Fibroblast of lung (primary cell): Measurements from ENCODE around the gene DIS3L2.

Experiments used
- EZH2 ChIP-seq: IDR thresholded peaks from 2 replicates; pipeline ENCODE4 v1.5.1; 2012; ENCODE audit warnings: low read length, control low read depth, mild to moderate bottlenecking; ENCODE audit errors: missing control alignments
- TF ChIP-seq, protein P1 (sequence below), 2 donors: IDR thresholded peaks in 1 of 2; conservative IDR thresholded peaks in 1 of 2; 1 replicate in 1 of 2; 2 replicates in 1 of 2; pipeline ENCODE4 v1.5.1; 2011 to 2012; ENCODE audit warnings: low read length in 2 of 2, control low read depth in 1 of 2, inconsistent platforms in 1 of 2, low read depth in 1 of 2, mild to moderate bottlenecking in 1 of 2

DNA sequence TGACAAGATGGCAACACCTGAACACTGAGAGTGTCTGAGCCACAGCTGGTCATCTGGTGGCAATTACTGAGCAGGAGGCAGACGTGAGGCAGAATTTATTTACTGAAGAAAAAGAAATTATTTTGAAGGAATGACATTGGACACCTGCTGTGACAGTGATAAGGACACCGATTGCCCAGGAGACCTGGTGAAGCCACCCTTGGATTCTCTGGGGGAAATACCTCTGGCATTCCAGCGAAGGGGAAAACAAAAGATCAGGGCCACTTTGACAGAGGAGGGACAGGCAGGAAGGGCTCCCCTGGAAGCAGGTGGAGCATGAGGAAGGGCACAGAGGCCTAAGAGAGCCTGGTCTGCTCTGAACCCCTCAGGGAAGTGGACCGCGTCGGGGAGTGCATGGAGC, 331.7 kb downstream of the DIS3L2 start:
- TF ChIP-seq, protein P1, sequence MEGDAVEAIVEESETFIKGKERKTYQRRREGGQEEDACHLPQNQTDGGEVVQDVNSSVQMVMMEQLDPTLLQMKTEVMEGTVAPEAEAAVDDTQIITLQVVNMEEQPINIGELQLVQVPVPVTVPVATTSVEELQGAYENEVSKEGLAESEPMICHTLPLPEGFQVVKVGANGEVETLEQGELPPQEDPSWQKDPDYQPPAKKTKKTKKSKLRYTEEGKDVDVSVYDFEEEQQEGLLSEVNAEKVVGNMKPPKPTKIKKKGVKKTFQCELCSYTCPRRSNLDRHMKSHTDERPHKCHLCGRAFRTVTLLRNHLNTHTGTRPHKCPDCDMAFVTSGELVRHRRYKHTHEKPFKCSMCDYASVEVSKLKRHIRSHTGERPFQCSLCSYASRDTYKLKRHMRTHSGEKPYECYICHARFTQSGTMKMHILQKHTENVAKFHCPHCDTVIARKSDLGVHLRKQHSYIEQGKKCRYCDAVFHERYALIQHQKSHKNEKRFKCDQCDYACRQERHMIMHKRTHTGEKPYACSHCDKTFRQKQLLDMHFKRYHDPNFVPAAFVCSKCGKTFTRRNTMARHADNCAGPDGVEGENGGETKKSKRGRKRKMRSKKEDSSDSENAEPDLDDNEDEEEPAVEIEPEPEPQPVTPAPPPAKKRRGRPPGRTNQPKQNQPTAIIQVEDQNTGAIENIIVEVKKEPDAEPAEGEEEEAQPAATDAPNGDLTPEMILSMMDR (conservative IDR thresholded peaks at IDR 0.05 in 1 of 2, IDR thresholded peaks at IDR 0.05 in 1 of 2; ENCODE audit: low read depth in 1 of 2, low read length in 2 of 2): no peak
- no peak for TF ChIP-seq EZH2
